HG03103 (cell line): ENCODE results near the gene KDM4E.
"Not testable (repeated sequence)": the region's sequence is repeated elsewhere in the genome, so short reads cannot be mapped to it uniquely, and the experiment has no call there.

Experiments used
- ATAC-seq: cut with Tn5 transposase; IDR thresholded peaks from one replicate; pipeline ENCODE4 v1.9.1; 2021; ENCODE audit warnings: low read depth; ENCODE audit not compliant: unreplicated experiment

KDM4E gene

GRCh38 chr11:95024958-95025357, at the start of gene KDM4E:
TSS of gene KDM4E (plus strand) at chr11:95025258. CDS start at chr11:95025558, 300 bp downstream.
- no peak for ATAC-seq

- no peak for ATAC-seq
These were observed 49.5 kb upstream of the KDM4E start for GRCh38 chr11:94975599-94975998.

DNA sequence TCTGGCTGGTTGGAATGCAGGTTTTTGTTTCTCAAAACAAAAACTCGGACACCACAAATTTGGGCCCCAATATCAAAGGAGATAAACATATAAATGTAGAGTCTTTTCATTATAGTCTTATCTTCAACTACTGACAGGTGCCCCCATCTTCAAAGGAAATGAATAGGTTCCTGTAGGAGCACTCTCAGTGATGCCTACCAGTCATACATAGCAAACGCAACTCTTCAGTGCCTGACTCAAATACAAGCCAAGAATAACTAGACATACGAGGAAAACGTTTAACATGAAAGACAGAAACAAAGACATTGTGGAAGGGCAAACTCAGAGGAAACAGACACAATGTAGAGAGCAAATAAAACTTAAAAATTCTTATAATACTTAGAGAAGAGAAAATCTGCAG, 37.7 kb upstream of the KDM4E start:
- ATAC-seq: no peak

- ATAC-seq: no peak
These were observed 36.3 kb upstream of the KDM4E start for GRCh38 chr11:94988748-94989147.

GRCh38 chr11:94993400-94993943, 31.6 kb upstream of the KDM4E start:
- no peak for ATAC-seq

GRCh38 chr11:94997437-94997836, 27.6 kb upstream of the KDM4E start:
- no peak for ATAC-seq

- ATAC-seq: no peak
These were observed 26.8 kb upstream of the KDM4E start for GRCh38 chr11:94998285-94998684.

DNA sequence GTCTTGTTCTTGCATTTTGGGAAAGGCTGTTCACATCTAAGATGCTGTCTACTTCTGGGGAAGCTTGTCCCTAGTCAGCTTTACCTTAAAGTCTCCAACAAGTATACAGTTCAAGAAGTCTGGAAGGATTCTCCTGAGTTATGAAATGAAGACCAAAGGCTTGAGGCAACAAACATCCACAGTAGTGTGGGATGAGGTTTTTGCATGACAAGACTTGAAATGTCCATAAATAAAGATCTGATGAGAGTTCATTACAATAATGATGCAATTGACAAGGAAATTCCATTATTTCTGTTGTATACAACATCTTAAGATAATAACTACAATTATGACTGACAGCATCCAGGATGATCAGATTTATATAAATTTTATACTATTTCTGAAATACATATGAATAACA, 21.3 kb upstream of the KDM4E start:
- no peak for ATAC-seq

DNA sequence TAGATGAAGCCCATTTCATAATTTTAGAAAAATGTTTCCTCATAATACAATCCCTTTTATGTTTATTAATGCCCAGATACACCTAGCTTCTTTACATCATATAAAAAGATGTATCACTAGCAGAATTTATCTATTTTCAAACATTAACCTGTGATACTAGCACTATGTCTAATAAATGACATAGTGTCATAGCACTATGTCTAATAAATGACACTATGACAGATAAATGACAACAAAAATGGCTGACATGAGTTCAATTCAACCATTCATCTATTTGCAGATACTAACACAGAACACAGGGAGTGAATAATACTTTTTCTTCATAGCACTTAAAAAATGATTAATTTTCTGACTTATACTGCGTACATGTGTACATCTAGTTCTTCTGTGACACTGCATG, 19.4 kb upstream of the KDM4E start:
- no peak for ATAC-seq

DNA sequence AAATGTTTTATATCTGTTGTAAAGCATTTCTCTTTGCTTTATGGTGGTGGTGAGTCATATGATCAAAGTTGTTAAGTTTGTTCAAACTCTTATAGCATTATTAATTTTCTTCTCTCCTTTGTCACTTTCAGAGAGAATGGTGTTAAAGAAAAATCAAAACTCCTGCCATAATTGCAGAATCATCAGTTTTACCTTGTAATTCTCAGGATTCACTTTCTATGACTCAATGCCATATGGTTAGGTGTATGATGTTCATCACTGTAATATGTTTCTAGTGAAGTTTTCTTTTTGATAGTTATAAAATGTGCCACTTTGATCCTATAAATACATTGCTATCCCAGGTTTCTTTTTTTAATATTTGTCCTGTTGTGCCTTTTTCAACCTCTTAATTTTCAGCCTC, 13.7 kb upstream of the KDM4E start:
- no peak for ATAC-seq

DNA sequence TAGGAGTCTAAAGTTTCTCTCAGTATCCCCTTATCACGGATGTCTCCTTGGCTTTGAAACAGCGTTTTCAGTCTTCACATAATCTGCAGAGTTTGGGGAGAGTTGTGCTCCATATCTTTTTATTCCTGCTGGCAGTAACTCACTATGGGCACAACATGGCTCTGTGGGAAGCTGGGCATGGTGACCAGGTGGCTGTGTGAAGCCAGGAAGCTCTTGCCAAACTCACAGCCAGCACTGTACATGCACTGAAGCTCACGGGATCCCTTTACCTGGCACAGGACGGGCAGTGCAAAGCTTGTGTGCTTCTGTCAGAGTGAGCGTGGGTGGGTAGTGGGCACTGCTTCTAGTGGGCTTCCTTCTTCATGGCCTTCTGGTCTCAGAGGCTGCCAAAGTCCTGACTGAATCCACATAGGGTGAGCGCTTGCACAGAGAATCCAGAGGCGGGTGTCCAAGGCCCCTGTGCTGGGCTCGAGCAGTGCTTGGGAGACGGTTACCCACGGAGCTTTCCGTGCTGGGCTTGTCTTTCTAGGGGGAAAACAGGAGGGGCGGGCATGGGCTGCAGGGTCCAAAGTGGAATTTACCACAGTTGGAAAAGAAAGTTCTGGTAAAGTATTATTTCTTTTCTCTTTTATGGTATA, 10.8 kb upstream of the KDM4E start:
- ATAC-seq: no peak

GRCh38 chr11:95016139-95016538, 8.9 kb upstream of the KDM4E start:
- no peak for ATAC-seq

DNA sequence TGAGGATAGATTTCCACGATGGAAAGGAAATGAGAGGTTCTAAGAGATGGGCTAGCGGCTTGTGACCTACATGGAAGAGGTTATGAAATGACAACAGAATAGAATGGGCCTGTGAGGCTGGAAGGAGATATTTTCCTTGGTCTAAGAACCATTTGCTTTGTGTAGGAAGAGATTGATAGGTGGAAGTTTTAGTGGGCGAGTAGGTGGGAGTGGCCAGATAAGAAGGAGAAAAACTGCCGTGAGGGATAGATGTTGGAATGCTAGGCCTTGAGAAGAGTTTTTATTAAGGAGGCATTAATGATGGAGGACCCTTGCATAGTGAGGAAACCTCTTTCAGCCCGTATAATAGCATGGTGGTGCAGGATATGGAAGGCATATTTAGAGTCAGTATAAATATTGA, 3.6 kb upstream of the KDM4E start:
- not testable (repeated sequence) for ATAC-seq

DNA sequence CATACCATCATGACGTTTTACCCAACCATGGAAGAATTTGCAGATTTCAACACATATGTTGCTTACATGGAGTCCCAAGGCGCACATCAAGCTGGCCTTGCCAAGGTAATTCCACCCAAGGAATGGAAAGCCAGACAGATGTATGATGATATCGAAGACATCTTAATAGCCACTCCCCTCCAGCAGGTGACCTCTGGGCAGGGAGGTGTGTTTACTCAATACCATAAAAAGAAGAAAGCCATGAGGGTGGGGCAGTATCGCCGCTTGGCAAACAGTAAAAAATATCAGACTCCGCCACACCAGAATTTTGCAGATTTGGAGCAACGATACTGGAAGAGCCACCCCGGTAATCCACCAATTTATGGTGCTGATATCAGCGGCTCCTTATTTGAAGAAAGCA, 536 bp downstream of the KDM4E start:
- ATAC-seq: not testable (repeated sequence)

GRCh38 chr11:95028357-95028756, 3.3 kb downstream of the KDM4E start:
- ATAC-seq: no peak

GRCh38 chr11:95033051-95033450, 8.0 kb downstream of the KDM4E start:
- ATAC-seq: no peak

- ATAC-seq: no peak
These were observed 10.3 kb downstream of the KDM4E start for GRCh38 chr11:95035316-95035715.

DNA sequence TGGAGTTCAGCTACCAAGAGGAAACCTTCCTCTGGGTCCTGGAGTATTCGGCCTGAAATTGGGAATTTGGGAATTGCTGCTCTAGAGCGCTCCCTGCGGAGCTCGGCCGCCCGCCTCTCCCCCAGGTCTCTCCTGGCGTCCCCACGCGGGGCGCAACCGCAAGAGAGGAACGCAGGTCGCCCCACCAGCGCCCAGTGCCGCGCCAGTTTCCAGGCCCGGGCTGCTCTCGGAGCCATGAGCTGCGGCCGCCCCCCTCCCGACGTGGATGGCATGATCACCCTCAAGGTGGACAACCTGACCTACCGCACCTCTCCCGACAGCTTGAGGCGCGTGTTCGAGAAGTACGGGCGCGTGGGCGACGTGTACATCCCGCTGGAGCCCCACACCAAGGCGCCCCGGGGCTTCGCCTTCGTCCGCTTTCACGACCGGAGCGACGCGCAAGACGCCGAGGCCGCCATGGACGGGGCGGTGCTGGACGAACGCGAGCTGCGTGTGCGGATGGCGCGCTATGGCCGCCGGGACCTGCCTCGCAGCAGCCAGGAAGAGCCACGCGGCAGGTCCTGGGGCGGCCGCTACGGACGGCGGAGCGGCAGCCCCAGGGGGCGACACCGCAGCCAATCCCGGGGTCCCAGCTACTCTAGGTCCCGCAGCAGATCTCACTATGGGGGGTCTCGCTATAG, 12.4 kb downstream of the KDM4E start:
- ATAC-seq: not testable (repeated sequence)

DNA sequence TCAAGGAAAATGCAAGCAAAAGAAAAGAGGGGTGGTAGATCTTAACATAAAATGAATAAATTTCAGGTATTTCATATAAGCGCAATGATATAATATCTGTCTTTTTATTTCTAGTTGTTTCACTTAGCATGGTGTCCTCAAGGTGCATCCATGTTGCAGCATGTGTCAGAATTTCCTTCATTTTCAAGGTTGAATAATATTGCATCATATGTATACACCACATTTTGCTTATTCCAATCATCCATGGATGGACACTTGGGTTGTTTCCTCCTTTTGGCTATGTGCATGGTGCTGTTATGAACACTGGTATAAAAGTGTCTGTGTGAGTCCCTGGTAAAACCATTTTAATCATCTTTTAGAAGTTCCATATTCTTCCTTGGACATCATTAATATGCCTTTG, 17.2 kb downstream of the KDM4E start:
- no peak for ATAC-seq

GRCh38 chr11:95042906-95043305, 17.8 kb downstream of the KDM4E start:
- no peak for ATAC-seq

- ATAC-seq: no peak
These were observed 19.0 kb downstream of the KDM4E start for GRCh38 chr11:95044010-95044409.

DNA sequence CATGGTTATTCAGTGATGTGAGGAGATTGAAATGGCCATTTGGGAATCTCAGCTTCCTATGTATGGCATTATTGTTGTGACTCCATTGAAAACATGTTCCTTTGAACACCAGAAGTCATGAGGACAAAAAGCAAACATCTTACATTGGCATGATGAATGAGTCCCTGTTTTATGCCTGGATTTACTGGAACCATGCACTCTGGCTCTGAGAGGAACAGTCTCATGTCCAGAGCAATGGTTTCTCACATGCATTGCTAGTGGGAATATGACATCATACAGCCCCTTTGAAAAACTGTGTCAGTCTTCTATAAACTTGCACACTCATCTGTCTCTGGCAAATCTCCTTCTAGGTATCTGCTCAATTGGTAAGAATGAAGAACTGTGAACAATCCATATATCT, 20.8 kb downstream of the KDM4E start:
- ATAC-seq: no peak
